ENCODE results near the gene BCL6B. TPM values are rescaled to one million over a fixed set of nuclear protein-coding genes. Genes with fewer than 3 reads are reported as not detected.
A peak's percentile ranks its signal among the peaks of the same experiment; 100 is the strongest.

The BCL6B gene
- total RNA-seq, 1 donor from 2014 or later: 271 TPM

- Mint-ChIP-seq H3K36me3 (ENCODE audit: low read depth, unreplicated experiment) (peaks cover 15% of the 10 kb centered on the region), H3K9me3 (ENCODE audit: unreplicated experiment) (no peaks in the 10 kb centered on the region), H3K27ac (ENCODE audit: unreplicated experiment) (peak overlapping the region; percentile 94), H3K4me1 (ENCODE audit: unreplicated experiment) (peaks cover 75% of the 10 kb centered on the region), H3K27me3 (ENCODE audit: unreplicated experiment) (peaks cover 15% of the 10 kb centered on the region), H3K4me3 (ENCODE audit: unreplicated experiment) (peak overlapping the region; percentile 90)
- DNase-seq (ENCODE audit: low spot score): no peak
- peak; percentile 63 for TF ChIP-seq CTCF (IDR thresholded peaks at IDR 0.05; ENCODE audit: unreplicated experiment)
These were observed 7.6 kb upstream of the BCL6B start for GRCh38 chr17:7014995-7015958.

- Mint-ChIP-seq H3K27ac (ENCODE audit: unreplicated experiment) (no peak overlapping the region), H3K9me3 (ENCODE audit: unreplicated experiment) (no peaks in the 10 kb centered on the region), H3K4me3 (ENCODE audit: unreplicated experiment) (peak overlapping the region; percentile 60), H3K27me3 (ENCODE audit: unreplicated experiment) (peaks cover 24% of the 10 kb centered on the region), H3K36me3 (ENCODE audit: low read depth, unreplicated experiment) (peaks cover 18% of the 10 kb centered on the region), H3K4me1 (ENCODE audit: unreplicated experiment) (peaks cover 77% of the 10 kb centered on the region)
- DNase-seq (ENCODE audit: low spot score): no peak
- no peak for TF ChIP-seq CTCF (IDR thresholded peaks at IDR 0.05; ENCODE audit: unreplicated experiment)
These were observed 6.4 kb upstream of the BCL6B start for GRCh38 chr17:7016418-7016817.

GRCh38 chr17:7016886-7017826, 5.7 kb upstream of the BCL6B start:
- no peak for DNase-seq (ENCODE audit: low spot score)
- Mint-ChIP-seq H3K9me3 (ENCODE audit: unreplicated experiment) (no peaks in the 10 kb centered on the region), H3K4me1 (ENCODE audit: unreplicated experiment) (peaks cover 75% of the 10 kb centered on the region), H3K27ac (ENCODE audit: unreplicated experiment) (peak overlapping the region; percentile 54), H3K27me3 (ENCODE audit: unreplicated experiment) (peaks cover 25% of the 10 kb centered on the region), H3K36me3 (ENCODE audit: low read depth, unreplicated experiment) (peaks cover 14% of the 10 kb centered on the region), H3K4me3 (ENCODE audit: unreplicated experiment) (peak overlapping the region; percentile 73)
- no peak for TF ChIP-seq CTCF (IDR thresholded peaks at IDR 0.05; ENCODE audit: unreplicated experiment)

- H3K27ac Mint-ChIP-seq (ENCODE audit: unreplicated experiment): peak overlapping the region; percentile 64
- no peak for DNase-seq (ENCODE audit: low spot score)
- H3K36me3 Mint-ChIP-seq (ENCODE audit: low read depth, unreplicated experiment): peaks cover 14% of the 10 kb centered on the region
- H3K9me3 Mint-ChIP-seq (ENCODE audit: unreplicated experiment): no peaks in the 10 kb centered on the region
- peak overlapping the region; percentile 73 for H3K4me3 Mint-ChIP-seq (ENCODE audit: unreplicated experiment)
- no peak for TF ChIP-seq CTCF (IDR thresholded peaks at IDR 0.05; ENCODE audit: unreplicated experiment)
- peaks cover 79% of the 10 kb centered on the region for H3K4me1 Mint-ChIP-seq (ENCODE audit: unreplicated experiment)
- peaks cover 28% of the 10 kb centered on the region for H3K27me3 Mint-ChIP-seq (ENCODE audit: unreplicated experiment)
These were observed 5.0 kb upstream of the BCL6B start for GRCh38 chr17:7017827-7018200.
